Lung (tissue), 12 donors: ENCODE data around the gene STIM2. TPM values are rescaled to one million over a fixed set of nuclear protein-coding genes. Genes with fewer than 3 reads are reported as not detected.

ENCODE experiments used
- ATAC-seq: fragments of 200-7000 bp; cut with Tn5 transposase; one replicate; pipeline ENCODE4 v1.9.1; 2020; ENCODE audit warnings: moderate number of reproducible peaks; ENCODE audit not compliant: insufficient read depth, low FRiP score
- DNase-seq, 3 donors: peaks; one replicate each; pipeline ENCODE4 v3.0.0-alpha.2; 2013 to 2017
- H3K27ac ChIP-seq, 2 donors: one replicate each; pipeline ENCODE4 v1.5.1; 2013; ENCODE audit warnings: mild to moderate bottlenecking in 2 of 2, moderate library complexity in 2 of 2, control low read depth in 1 of 2, inconsistent platforms in 1 of 2, low read depth in 1 of 2, low read length in 1 of 2
- H3K27me3 ChIP-seq, 3 donors: one replicate each; pipeline ENCODE4 v1.5.1; 2013; ENCODE audit warnings: low read length in 2 of 3; ENCODE audit not compliant: control insufficient read depth in 3 of 3, insufficient read depth in 3 of 3
- H3K36me3 ChIP-seq, 4 donors: one replicate each; pipeline ENCODE4 v1.5.1; 2013; ENCODE audit warnings: low read length in 4 of 4, mild to moderate bottlenecking in 1 of 4, moderate library complexity in 1 of 4; ENCODE audit not compliant: control insufficient read depth in 4 of 4, insufficient read depth in 4 of 4
- H3K4me1 ChIP-seq, 5 donors: one replicate each; pipeline ENCODE4 v1.5.1; 2013; ENCODE audit warnings: low read length in 5 of 5, mild to moderate bottlenecking in 2 of 5, moderate library complexity in 1 of 5; ENCODE audit not compliant: control insufficient read depth in 5 of 5, insufficient read depth in 5 of 5
- H3K4me3 ChIP-seq: one replicate; pipeline ENCODE4 v1.5.1; 2013; ENCODE audit warnings: mild to moderate bottlenecking, control low read depth, moderate library complexity
- H3K9ac ChIP-seq, 2 donors: one replicate each; pipeline ENCODE4 v1.5.1; 2013; ENCODE audit warnings: low read length in 2 of 2, control low read depth in 1 of 2; ENCODE audit not compliant: insufficient read depth in 1 of 2
- H3K9me3 ChIP-seq, 4 donors: one replicate each; pipeline ENCODE4 v1.5.1; 2013; ENCODE audit warnings: low read length in 3 of 4, mild to moderate bottlenecking in 1 of 4, moderate library complexity in 1 of 4; ENCODE audit not compliant: control insufficient read depth in 4 of 4, insufficient read depth in 3 of 4
- WGBS, 2 donors: extraction: QIAGEN DNeasy Blood & Tissue Kit; methylation state at CpG; one replicate each; pipeline ENCODE4 v1.1.7; 2013; 5-methylcytosine and 5-hydroxymethylcytosine counted together
- polyA plus RNA-seq, 2 donors: library from polyadenylated mRNA; stranded (reverse); fragments of 200-250 nt; gene quantifications; one replicate each; pipeline ENCODE4 v1.2.1, GENCODE V29; 2013
- total RNA-seq, 2 donors: library from RNA; depleted of rRNA in 1 of 2; stranded (reverse); fragments of >200 nt in 1 of 2; gene quantifications; one replicate each; pipeline ENCODE4 v1.2.1, GENCODE V29; 2014 to 2021
- TF ChIP-seq, protein P1 (sequence below): IDR thresholded peaks from 2 replicates; pipeline ENCODE4 v1.5.1; 2012; ENCODE audit warnings: mild to moderate bottlenecking; ENCODE audit errors: control extremely low read depth, extremely low read depth
- donor health status: control.
- donor health status: control.
- donor health status: Bipolar disorder and iron deficiency.
- donor health status: healthy.
- donor health status: DM: yes; HTN: yes; CAD: no.

Gene STIM2
- total and polyA plus RNA-seq, 4 donors: 12.7 to 35.5 (median 25.9) TPM

DNA sequence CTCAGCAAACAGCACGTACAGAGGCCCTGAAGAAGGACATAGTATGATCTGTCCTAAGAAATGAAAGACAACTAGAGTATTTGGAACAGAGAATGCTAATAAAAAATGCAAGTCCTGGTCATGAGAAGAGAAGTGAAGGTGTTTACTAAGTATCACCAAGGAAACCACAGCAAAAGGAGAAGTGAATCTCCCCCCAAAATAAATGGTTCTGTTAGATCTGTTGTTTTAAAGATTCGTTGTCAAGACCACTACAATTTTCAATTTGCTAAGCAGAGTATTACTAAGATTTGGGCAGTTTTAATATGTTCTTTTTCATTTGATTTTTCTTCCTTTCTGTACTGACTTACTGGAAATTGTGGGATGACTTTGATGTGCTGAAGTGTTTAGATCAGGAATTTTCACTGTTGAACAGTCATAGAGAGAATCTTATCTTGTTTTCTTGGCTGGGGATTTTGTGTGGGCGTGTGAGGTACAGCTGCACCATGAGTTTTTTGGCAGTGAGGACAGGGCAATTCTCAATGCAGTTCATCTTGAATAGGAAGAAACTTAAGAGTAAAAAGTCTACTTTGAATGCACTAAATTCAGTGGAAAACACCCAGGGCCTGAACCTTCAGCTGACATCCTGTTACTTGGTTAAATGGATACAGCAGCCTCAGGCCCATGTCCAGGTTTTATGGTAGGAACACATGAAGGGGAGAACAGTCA is 132.2 kb downstream of the STIM2 start:
- H3K27me3 ChIP-seq: no peaks in the 10 kb centered on the region
- H3K36me3 ChIP-seq: no peaks in the 10 kb centered on the region
- TF ChIP-seq, protein P1, sequence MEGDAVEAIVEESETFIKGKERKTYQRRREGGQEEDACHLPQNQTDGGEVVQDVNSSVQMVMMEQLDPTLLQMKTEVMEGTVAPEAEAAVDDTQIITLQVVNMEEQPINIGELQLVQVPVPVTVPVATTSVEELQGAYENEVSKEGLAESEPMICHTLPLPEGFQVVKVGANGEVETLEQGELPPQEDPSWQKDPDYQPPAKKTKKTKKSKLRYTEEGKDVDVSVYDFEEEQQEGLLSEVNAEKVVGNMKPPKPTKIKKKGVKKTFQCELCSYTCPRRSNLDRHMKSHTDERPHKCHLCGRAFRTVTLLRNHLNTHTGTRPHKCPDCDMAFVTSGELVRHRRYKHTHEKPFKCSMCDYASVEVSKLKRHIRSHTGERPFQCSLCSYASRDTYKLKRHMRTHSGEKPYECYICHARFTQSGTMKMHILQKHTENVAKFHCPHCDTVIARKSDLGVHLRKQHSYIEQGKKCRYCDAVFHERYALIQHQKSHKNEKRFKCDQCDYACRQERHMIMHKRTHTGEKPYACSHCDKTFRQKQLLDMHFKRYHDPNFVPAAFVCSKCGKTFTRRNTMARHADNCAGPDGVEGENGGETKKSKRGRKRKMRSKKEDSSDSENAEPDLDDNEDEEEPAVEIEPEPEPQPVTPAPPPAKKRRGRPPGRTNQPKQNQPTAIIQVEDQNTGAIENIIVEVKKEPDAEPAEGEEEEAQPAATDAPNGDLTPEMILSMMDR: no peak
- H3K4me3 ChIP-seq: no peak overlapping the region
- H3K27ac ChIP-seq: peak overlapping the region in 1 of 2 donors; percentile 0
- peaks cover 0 to 32% (median 15%) of the 10 kb centered on the region in 5 donors for H3K4me1 ChIP-seq
- peak overlapping the region in 1 of 2 donors; percentile 14 for H3K9ac ChIP-seq
- no peaks in the 10 kb centered on the region for H3K9me3 ChIP-seq
- 44 to 46% methylated on average over 3 of the region's 3 CpGs for WGBS, 2 donors
- peak; percentile 66 for ATAC-seq
- DNase-seq: peak; percentile 88 to 96 (median 95)

- 56 to 71% methylated on average over 3 of the region's 3 CpGs for WGBS, 2 donors
- H3K27ac ChIP-seq: no peak overlapping the region
These were observed 132.9 kb downstream of the STIM2 start for GRCh38 chr4:26993539-26993938.

GRCh38 chr4:26993967-26994366 is 133.3 kb downstream of the STIM2 start:
- no peak overlapping the region for H3K27ac ChIP-seq
- H3K36me3 ChIP-seq: no peaks in the 10 kb centered on the region
- no peak overlapping the region for H3K9ac ChIP-seq
- no peaks in the 10 kb centered on the region for H3K9me3 ChIP-seq
- 65 to 79% methylated on average over 3 of the region's 3 CpGs for WGBS, 2 donors
- H3K4me3 ChIP-seq: no peak overlapping the region
- H3K4me1 ChIP-seq: peaks cover 0 to 32% (median 15%) of the 10 kb centered on the region in 5 donors
- ATAC-seq (no peak), DNase-seq (no peak)
- TF ChIP-seq, protein P1: no peak
- no peaks in the 10 kb centered on the region for H3K27me3 ChIP-seq

More at GRCh38 chr4:26993539-26993938, 132.9 kb downstream of the STIM2 start:
- no peak for ATAC-seq
- no peak overlapping the region for H3K9ac ChIP-seq
- peak; percentile 56 to 96 (median 87) for DNase-seq
- peaks cover 0 to 32% (median 15%) of the 10 kb centered on the region in 5 donors for H3K4me1 ChIP-seq
- TF ChIP-seq, protein P1: no peak
- no peaks in the 10 kb centered on the region for H3K27me3 ChIP-seq
- H3K36me3 ChIP-seq: no peaks in the 10 kb centered on the region
- no peak overlapping the region for H3K4me3 ChIP-seq
- no peaks in the 10 kb centered on the region for H3K9me3 ChIP-seq
